GM19397 (cell line): ENCODE results near the gene GSN.

Experiments
- ATAC-seq: cut with Tn5 transposase; IDR thresholded peaks from one replicate; pipeline ENCODE4 v1.9.1; 2021; ENCODE audit warnings: mild to moderate bottlenecking, moderate library complexity; ENCODE audit not compliant: unreplicated experiment

GSN gene

DNA sequence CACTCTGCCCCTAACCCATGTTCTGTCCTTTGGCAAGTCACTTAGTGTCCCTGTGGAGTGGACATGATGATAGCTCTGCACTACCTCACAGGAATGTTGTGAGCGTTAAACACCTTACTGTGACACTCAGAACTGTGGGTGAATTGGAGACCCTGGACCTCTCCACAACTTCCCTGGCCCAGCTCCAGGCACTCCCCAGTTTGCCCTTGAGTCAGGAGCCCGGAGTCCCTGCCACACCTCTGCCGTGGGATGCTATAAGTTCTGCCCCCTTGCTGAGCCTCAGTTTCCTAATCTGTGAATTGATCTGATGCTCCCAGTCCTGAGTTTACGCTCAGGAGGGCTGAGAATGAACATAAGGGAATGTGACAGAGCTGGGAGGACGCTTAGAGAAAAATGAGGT lies 34.4 kb downstream of the GSN start:
- no peak for ATAC-seq

DNA sequence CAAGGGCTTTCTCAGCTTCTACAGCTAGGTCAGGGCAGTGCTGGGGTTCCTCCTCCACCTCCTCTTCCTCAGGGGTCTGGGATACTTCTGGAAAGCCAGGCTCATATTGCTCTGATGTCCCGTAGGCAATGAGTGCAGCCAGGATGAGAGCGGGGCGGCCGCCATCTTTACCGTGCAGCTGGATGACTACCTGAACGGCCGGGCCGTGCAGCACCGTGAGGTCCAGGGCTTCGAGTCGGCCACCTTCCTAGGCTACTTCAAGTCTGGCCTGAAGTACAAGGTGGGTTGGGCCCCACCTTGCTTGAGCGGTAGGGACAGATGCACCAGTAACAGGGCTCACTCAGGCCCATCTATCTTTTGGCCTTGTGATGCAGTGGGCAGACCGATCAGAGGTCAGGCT lies 34.8 kb downstream of the GSN start:
- no peak for ATAC-seq

DNA sequence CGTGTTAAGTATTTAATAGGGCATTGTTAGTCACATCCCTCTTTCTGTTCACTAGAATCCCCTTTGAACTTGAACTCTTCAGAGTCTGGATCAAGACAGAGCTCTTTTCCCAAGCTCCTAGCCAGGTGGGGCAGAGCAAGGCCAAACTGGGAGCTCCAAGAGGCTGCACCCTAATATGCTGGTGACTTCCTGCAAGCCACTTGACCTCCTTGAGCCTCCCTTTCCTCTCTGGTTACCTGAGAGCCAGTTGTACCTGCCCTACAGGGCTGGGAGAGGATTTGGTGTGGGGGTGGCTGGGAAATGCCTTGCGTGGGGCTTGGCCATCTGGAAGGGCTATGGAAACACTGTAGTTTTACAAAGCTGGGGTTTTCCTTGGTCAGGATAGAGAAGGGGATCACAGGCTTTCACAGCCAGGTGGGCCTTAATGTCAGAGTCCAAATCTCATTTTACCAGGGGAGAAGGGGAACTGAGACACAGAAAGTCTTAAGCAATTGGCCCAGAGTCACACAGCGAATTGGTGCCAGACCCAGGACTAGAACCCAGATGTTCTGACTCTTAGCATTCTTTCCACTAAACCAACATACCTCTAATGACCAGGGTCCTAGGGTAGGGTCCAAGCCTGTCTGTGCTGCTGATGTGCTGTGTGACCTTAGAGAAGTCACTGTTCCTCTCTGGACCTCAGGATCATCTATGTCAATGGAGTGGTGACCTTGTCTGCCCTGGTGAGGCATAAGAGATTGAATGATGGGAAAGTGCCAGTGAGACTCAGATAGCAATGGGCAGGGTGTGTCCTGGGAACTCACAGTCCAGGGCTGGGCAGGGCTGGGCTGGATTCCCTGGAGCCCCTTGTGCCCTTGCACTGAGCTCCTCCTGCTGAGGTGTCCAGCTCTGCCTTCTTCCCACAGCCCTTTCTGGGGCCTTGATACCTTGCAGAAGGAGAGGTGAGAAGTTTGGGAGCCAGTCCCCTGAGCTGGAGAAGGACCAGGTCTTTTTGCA lies 35.8 kb downstream of the GSN start:
- ATAC-seq, result no peak

DNA sequence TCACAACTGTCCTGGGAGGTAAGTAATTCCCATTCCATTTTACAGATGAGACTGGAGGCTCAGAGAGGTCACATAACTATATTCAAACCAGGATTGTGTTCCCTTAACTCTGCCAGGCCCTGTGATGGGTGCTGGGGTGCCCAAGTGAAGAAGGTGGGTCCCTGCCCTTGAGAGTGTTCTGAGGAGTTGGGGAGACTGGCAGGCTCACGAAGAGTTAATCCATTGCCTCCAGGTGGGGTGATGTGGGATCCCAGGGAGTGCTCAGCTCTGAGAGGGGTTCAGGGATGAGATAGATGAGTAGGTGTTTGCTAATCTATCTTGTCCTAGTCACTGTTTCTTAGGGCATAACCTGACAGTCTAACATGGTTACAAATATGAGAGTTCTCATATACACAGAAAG lies 36.7 kb downstream of the GSN start:
- no peak for ATAC-seq

DNA sequence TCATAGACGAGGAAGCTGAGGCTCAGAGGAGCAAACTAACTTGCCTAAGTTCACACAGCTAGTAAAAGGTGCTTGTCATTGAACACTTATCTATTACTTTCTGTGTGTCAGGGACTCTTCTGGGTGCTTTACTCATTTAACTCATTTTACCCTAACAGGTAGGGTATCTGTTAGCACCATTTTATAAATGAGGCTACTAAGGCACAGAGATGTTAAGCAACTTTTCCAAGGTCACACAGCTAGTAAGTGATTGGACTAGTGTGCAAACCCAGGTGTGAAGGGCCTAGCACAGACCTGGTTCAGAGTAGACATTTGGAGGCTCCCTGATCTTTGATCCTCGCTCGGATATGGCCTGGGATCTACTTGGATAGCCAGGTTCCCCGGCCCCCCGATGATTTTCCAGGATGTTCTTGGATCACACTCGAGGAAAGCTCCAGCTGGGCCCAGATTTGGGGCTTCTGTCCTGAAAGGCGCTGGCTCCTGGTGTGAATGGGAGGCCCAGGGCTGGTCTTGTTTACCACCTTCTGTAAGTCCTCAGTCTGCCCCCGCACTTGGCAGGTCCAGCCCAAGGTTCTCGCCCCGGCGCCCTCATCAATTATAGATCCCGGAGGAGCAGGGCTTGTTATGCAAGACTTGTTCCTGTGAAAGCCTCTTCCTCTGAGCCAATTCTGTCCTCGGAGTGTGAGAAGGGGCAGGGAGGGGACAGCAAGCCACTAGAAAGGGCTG lies 37.5 kb downstream of the GSN start:
- ATAC-seq, result no peak

DNA sequence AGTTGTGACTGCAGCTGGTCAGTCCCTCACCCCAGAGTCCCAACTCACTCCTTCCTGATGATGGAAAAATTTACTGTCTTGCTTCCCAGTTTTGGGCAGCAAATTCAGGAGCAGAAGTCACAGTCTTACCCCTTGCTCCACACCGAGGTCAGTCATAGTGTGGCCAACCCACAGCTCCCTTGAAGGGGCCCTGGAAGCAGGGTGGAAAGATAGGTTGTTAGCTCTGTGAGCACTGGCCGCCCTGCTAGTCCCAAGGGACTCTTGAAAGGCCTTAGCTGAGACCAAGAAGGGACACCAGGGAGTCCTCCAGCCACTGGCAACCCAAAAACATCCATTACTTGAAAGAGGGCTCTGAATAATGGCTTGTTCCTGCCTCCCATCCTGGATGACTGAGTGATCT lies 40.0 kb downstream of the GSN start:
- ATAC-seq, result no peak

DNA sequence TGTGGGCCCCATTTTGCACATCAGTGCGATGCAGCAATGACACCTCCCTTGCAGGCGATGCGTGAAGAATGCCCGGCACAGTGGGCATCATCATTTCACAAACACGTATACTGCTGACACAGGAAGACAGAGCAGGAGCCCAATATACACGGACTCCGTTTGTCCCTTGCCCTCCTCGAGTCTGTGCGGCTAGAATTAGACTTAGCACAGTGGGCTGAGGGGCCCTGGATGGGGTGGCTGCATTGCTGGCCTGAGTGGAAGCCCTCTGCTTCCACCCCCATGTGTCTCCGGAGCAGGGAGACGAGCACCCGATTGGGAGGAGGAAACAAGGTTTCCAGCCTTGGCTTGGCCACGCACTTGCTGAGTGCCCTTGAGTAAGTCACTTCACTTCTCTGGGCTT lies 40.8 kb downstream of the GSN start:
- no peak for ATAC-seq

DNA sequence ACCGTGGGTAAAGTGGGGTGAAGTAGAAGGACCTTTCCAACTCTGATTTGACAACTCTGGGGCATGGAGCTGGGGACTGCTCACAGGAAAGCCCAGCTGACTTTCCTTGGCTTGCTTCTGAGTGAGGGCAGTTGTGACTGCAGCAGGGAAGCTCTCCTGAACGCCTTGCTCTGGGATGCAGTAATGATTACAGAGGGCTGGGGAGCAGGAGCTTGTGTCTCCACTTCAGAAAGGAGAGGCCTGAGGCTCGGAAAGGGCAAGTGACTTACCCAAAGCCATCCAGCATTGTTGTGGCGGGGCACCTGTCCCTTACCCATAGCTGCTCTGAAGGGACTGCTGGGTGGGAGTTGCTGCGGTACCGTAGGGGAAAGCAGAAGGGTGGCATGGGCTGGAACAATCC lies 41.2 kb downstream of the GSN start:
- no peak for ATAC-seq

DNA sequence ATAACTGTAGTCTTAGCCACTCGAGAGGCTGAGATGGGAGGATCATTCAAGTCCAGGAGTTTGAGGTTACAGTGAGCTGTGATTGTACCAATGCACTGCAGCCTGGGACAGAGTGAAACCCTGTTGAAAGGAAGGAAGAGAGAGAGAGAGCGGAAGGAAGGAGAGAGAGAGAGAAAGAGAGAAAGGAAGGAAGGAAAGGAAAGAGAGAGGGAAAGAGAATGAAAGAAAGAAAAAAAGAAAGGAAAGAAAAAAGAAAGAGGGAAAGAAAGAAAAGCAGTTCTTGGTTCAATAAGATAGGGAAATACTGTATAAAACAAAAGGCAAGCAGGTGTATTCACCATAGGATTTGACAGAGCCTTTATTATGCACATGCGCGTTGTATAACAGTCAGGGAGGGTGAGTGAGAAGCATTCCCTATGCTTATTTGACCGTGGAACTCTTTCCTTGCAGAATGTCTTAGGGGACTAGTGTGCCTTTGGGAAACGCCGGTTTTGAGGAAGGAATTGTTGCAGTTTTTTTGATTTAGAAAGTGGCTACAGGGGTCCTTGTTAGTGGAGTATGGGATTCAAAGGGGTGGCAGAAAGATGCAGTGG lies 42.0 kb downstream of the GSN start:
- no peak for ATAC-seq

DNA sequence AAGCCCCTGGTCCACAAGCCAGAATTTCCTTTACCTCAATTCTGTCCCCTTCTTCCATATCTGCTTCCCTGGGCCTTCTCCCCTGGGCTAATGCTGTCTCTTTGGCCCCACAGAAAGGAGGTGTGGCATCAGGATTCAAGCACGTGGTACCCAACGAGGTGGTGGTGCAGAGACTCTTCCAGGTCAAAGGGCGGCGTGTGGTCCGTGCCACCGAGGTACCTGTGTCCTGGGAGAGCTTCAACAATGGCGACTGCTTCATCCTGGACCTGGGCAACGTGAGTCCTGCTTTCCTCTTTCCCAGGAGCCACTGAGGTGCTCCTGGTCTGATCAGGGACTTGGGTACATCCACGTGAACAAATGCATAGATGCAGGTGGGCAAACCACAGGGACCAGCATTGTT lies 42.6 kb downstream of the GSN start:
- ATAC-seq, result no peak

DNA sequence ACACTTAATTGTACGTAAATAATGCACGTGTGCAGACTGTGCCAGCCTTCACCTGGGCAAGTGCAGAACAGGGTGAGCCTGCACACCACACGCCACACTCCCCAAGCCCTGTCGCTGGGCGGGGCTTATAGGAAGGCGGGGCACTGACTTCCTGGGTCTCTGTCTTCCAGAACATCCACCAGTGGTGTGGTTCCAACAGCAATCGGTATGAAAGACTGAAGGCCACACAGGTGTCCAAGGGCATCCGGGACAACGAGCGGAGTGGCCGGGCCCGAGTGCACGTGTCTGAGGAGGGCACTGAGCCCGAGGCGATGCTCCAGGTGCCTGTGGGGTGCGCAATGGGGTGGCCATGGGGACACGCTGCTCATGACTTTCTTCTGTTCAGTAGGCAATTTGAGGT lies 44.2 kb downstream of the GSN start:
- ATAC-seq, result no peak

DNA sequence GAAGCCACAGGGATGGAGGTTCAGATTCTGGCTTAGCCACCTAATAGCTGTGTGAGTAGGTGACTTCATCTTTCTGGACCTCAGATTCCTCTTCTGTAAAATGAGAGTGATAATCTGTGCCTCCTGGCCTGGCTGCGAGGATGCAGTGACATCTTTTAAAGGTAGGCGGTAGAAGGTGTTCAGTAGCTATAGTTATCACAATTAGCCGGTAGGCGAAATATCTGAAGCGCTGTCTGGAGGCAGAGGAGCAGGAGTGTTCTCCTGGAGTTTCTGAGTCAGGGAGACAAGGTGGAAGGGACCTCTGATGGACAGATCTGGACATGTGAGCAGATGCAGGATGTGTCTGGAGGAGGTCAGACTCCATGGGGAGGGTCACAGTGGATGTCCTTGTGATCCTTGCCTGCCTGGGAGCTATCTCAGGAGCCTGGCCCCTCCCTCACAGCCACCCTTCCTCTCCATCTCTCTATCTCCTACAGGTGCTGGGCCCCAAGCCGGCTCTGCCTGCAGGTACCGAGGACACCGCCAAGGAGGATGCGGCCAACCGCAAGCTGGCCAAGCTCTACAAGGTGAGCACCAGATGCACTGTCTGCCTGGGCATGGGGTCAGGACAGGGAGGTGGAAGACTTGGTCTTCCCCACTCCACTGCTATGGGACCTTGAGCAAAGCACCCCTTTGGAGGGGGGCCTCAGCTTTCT lies 45.6 kb downstream of the GSN start:
- ATAC-seq, result no peak

DNA sequence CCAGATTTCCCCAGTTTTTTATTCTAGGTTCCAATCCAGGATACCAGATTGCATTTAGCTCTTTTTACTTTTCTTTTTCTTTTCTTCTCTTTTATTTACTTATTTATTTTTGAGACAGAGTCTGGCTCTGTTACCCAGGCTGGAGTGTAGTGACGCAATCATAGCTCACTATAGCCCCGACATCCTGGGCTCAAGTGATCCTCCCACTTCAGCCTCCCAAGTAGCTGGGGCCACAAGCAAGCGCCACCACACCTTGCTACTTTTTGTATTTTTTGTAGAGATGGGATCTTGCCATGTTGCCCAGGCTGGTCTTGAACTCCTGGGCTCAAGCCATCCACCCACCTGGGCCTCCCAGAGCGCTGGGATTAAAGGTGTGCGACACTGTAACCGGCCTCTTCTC lies 48.4 kb downstream of the GSN start:
- ATAC-seq, result no peak

DNA sequence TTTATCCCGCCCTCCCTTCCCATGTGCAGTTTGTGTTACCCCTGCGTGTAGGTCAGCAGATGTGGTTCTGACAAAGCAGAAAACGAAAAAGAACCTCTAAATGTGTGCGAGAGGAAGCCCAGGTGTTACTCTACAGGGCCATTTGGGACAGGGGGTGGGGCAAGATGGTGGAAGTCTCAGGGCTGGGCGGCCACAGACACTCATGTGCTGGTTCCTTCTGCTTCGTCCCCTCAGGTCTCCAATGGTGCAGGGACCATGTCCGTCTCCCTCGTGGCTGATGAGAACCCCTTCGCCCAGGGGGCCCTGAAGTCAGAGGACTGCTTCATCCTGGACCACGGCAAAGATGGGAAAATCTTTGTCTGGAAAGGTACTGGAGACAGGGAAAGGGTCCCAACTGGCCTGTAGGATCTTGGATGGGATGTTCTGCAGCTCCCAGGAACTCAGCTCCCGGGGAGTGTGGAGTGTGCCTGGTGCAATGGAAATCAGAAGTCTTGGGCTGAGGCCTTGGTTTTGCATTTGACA lies 49.0 kb downstream of the GSN start:
- no peak for ATAC-seq

DNA sequence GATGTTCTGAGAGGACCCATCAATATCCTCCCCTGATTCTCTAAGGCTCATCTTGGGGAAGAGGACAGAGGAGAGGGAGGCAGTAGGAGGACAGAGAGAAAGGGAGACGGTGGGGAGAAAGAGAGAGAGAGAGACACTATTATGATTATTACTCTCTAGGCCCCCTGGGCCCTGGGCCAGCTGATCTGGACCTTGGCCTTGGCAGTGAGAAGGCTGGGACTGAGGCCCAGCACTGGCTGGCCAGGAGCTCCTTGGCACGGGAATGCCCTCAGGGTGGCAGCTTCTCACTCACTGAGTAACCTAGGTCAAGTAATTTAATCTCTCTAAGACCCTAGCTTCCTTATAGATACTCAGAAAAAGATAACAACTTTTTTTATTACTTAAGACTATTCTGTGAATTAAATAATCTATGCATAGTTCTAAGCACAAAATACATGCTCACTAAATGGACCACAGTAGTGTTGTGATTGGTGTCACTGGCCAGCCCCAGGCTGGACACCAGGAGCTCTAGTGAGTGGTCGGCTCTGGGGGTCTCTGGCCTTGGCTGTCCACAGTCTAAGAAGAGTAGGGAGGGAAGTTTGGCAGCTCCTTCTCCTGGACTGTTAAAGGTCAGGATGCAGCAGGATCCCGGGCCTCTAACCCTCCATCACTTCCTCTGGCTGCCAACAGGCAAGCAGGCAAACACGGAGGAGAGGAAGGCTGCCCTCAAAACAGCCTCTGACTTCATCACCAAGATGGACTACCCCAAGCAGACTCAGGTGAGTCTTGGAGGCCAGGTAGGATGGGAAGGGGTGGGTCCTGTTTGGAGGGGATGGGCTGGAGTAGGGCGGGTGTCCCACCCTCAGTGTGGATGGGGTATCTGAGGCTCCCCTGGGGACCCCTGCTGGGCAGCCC lies 50.0 kb downstream of the GSN start:
- no peak for ATAC-seq

DNA sequence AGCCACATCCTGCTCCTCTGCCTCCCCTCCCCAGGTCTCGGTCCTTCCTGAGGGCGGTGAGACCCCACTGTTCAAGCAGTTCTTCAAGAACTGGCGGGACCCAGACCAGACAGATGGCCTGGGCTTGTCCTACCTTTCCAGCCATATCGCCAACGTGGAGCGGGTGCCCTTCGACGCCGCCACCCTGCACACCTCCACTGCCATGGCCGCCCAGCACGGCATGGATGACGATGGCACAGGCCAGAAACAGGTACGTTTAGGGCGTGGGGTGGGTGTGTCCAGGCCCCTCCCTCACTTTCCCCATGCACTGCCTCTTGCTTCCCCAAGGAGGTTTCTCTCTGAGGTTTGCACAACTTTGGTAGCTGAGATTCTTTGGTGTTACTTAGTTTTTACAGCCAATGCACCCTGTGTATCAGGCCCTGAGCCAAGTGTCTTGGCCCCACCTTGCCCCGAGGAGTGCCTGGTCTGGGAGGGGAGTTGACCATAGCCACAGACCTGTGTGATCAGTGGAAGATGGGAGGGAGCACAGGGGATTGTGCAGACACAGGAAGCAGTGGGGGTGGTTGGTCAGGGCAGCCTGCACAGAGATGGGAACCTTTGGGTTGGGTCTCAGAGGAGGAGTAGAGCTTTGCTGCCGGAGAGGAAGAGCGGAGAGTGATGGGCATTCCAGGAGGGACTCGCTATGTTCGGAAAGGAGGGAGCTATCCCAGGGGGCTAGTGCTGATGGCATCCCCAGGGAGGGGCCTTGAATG lies 50.8 kb downstream of the GSN start:
- no peak for ATAC-seq

DNA sequence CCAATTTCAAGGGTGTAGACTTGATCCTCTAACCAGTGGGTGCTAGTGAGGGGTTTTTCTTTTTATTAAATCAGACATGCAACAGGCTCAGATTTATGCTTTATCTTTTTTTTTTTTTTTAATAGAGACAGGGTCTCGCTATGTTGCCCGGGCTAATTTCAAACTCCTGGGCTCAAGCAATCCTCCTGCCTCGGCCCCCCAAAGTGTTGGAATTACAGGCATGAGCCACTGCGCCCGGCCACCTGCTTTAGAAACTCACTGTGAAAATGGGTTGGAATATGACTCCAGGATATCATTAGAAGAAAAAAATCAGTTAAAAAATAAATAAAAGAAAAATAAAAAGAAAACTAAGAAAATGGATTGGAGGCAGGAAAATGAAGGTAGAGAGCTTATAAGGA lies 51.4 kb downstream of the GSN start:
- ATAC-seq, result no peak

DNA sequence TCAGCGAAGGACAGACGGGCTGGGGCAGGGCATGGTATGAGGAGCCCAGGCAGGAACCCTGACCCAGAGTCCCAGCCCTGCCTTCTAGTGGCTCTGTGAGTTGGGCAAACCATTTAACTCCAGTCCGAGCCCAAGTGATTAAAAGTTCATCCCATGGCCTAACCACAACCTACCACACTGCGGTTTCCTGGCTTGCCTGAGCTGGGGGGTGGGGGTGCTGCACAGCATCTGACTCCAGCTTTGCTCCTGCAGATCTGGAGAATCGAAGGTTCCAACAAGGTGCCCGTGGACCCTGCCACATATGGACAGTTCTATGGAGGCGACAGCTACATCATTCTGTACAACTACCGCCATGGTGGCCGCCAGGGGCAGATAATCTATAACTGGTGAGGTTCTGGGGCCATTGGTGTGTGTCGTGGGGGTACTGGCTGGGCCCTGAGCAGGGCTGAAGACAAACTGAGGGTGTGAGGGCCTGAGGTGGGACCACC lies 53.1 kb downstream of the GSN start:
- no peak for ATAC-seq
